Thyroid gland (tissue), 4 donors: ENCODE data around the gene CARD11. TPM values are rescaled to one million over a fixed set of nuclear protein-coding genes. Genes with fewer than 3 reads are reported as not detected.

Experiments
- DNase-seq, 2 donors: peaks; one replicate each; pipeline ENCODE4 v3.0.0-alpha.2; 2019
- H3K27ac ChIP-seq, 3 donors: fragments of 200-600 bp; sonication (generic); 1 replicate in 2 of 3; 2 replicates in 1 of 3; pipeline ENCODE4 v1.5.1; 2016 to 2019; ENCODE audit warnings: mild to moderate bottlenecking in 1 of 3, moderate library complexity in 1 of 3
- H3K27me3 ChIP-seq: fragments of 200-600 bp; sonication (generic); one replicate; pipeline ENCODE4 v1.5.1; 2019
- H3K36me3 ChIP-seq, 2 donors: fragments of 200-600 bp; sonication (generic); one replicate each; pipeline ENCODE4 v1.5.1; 2016 to 2019
- H3K4me1 ChIP-seq, 2 donors: fragments of 200-600 bp; sonication (generic); one replicate each; pipeline ENCODE4 v1.5.1; 2017 to 2019
- H3K4me3 ChIP-seq, 3 donors: fragments of 200-600 bp; sonication (generic); replicated peaks in 1 of 3; 1 replicate in 2 of 3; 2 replicates in 1 of 3; pipeline ENCODE4 v1.5.1; 2016; ENCODE audit warnings: mild to moderate bottlenecking in 1 of 3
- H3K9me3 ChIP-seq: fragments of 200-600 bp; sonication (generic); one replicate; pipeline ENCODE4 v1.5.1; 2017
- POLR2A ChIP-seq, 2 donors: fragments of 450-650 bp; IDR thresholded peaks; one replicate each; pipeline ENCODE4 v1.6.1; 2017; ENCODE audit warnings: antibody characterized with exemption in 2 of 2, mild to moderate bottlenecking in 2 of 2, moderate library complexity in 1 of 2
- WGBS, 2 donors: methylation state at CpG; one replicate each; pipeline ENCODE4 v1.1.5; 2017; 5-methylcytosine and 5-hydroxymethylcytosine counted together
- intact Hi-C: fragments of 100-400 bp; cut with DNase I; formaldehyde crosslinking; loops from one replicate; pipeline ENCODE4 v1.15.1; 2023
- total RNA-seq, 4 donors: library from RNA; depleted of rRNA; stranded (reverse); fragments of >200 nt; gene quantifications; one replicate each; pipeline ENCODE4 v1.2.3, GENCODE V29; 2016
- TF ChIP-seq, protein P1 (sequence below), 6 experiments: fragments of 200-600 bp in 3 of 6; fragments of 450-650 bp in 3 of 6; sonication (generic) in 3 of 6; IDR thresholded peaks; one replicate each; pipeline ENCODE4 v1.5.1; 2016 to 2019; ENCODE audit warnings: antibody characterized with exemption in 6 of 6, mild to moderate bottlenecking in 2 of 6, inconsistent platforms in 1 of 6, moderate library complexity in 1 of 6

The CARD11 gene
- total RNA-seq, 4 donors from 2014 or later: 0.45 to 7.7 (median 1.9) TPM

DNA sequence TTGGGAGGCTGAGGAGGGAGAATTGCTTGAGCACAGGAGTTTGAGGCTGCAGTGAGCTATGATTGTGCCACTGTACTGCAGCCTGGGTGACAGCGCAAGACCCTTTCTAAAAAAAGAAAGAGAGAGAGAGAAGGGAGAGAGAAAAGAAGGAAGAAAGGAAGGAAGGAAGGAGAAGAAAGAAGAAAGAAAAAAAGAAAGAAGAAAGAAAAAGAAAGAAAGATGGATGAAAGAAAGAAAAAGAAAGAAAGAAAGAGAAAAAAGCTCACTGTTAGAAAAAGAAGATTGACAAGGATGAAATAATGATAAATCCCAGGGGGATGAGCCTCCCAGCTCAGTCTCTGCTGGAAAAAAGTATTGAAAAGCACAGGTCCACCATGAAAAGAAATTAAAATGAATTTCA lies 22.8 kb upstream of the CARD11 start:
- Histone ChIP-seq H3K9me3 (no peaks in the 10 kb centered on the region), H3K27ac (no peak overlapping the region), H3K4me1 (no peaks in the 10 kb centered on the region), H3K36me3 (no peaks in the 10 kb centered on the region), H3K27me3 (no peaks in the 10 kb centered on the region), H3K4me3 (no peak overlapping the region)
- intact Hi-C loops: no loop called here
- DNase-seq: no peak
- TF ChIP-seq, protein P1, sequence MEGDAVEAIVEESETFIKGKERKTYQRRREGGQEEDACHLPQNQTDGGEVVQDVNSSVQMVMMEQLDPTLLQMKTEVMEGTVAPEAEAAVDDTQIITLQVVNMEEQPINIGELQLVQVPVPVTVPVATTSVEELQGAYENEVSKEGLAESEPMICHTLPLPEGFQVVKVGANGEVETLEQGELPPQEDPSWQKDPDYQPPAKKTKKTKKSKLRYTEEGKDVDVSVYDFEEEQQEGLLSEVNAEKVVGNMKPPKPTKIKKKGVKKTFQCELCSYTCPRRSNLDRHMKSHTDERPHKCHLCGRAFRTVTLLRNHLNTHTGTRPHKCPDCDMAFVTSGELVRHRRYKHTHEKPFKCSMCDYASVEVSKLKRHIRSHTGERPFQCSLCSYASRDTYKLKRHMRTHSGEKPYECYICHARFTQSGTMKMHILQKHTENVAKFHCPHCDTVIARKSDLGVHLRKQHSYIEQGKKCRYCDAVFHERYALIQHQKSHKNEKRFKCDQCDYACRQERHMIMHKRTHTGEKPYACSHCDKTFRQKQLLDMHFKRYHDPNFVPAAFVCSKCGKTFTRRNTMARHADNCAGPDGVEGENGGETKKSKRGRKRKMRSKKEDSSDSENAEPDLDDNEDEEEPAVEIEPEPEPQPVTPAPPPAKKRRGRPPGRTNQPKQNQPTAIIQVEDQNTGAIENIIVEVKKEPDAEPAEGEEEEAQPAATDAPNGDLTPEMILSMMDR (IDR thresholded peaks at IDR 0.05): no peak
- no peak for TF ChIP-seq POLR2A (IDR thresholded peaks at IDR 0.05)
- 97 to 100% methylated on average over 1 of the region's 1 CpG for WGBS, 2 donors

DNA sequence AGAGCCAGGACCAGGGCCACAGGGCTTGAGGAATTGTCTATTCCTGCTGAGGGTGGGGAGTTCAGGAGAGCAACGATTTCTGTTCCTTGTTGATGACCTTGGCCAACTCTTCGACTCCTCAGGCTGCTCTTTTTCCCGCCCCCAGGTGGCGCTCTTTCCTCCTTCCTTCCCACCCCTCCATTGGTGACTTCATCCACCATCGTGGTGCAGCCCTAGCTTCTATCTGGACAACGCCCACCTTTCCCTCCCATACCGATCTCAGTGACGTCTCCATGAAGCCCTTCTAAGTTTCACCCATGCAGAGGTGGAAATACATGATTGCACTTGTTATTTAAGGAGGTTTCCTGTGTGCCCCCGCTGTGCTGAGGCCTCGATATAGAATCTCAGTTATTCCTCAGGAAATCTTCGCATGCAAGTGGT lies 22.1 kb upstream of the CARD11 start:
- H3K36me3 ChIP-seq: no peaks in the 10 kb centered on the region
- H3K4me1 ChIP-seq: no peaks in the 10 kb centered on the region
- 37 to 44% methylated on average over 11 of the region's 11 CpGs for WGBS, 2 donors
- TF ChIP-seq POLR2A (IDR thresholded peaks at IDR 0.05): no peak
- TF ChIP-seq, protein P1 (IDR thresholded peaks at IDR 0.05): peak in 1 of 6 experiments; percentile 10
- H3K27ac ChIP-seq: no peak overlapping the region
- no peaks in the 10 kb centered on the region for H3K9me3 ChIP-seq
- DNase-seq: no peak
- intact Hi-C loops: no loop called here
- H3K27me3 ChIP-seq: no peaks in the 10 kb centered on the region
- no peak overlapping the region for H3K4me3 ChIP-seq

DNA sequence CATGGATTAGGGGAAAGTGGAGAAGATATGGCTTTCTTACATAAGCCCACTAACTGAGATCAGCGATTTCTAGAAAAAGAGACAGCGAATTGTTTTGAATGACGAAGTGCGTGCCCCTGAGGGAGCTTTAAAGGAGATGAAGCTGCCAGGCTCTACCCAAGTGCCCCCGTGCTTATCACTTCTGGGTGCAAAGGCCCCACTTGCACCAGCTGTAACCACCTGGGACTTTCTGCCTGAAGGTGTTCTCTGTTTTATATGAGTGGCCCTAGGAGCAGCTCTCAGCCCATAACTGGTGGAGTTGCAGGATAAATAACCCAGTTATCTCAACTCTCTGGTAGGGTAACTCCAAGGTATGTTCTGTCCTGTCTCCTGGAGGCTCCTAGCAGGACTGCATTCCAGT lies 20.4 kb upstream of the CARD11 start:
- no peak for DNase-seq
- no peak overlapping the region for H3K27ac ChIP-seq
- no peaks in the 10 kb centered on the region for H3K36me3 ChIP-seq
- no peaks in the 10 kb centered on the region for H3K4me1 ChIP-seq
- intact Hi-C loops: no loop called here
- WGBS, 2 donors: 72 to 73% methylated on average over 5 of the region's 5 CpGs
- no peak overlapping the region for H3K4me3 ChIP-seq
- no peak for TF ChIP-seq POLR2A (IDR thresholded peaks at IDR 0.05)
- TF ChIP-seq, protein P1 (IDR thresholded peaks at IDR 0.05): no peak
- no peaks in the 10 kb centered on the region for H3K9me3 ChIP-seq
- H3K27me3 ChIP-seq: no peaks in the 10 kb centered on the region

DNA sequence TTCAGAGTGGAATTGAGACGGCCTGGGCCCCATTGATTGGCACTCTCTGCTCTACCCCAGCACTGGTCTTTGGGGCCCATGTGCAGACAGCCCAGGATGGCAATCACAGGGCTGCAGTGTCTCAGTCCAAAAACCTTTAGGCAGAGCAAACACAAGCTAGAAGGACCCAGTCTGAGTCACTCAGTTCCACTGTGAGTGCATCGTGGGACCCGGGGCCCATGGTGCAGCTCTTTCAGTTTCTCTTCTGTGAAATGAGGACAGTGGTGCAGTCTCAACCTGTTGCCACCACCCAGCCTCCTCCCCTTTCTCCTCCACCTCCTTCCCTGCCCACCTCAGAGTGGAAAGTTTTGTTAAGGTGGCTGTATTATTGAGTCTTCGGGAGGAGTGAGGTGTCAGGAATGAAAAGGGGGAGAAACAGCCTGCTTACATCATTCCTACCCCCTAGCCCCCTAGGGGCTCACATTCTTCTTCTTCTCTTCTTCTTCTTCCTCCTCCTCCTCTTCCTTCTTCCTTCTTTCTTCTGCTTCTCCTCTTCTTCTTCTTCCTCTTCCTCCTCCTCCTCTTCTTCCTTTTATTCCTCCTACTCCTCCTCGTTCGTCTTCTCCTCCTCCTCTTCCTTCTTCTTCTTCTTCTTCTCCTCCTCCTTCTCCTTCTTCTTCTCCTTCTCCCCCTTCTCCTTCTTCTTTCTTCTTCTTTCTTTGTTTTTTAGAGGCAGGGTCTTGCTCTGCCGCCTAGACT lies 19.5 kb upstream of the CARD11 start:
- TF ChIP-seq POLR2A (IDR thresholded peaks at IDR 0.05): no peak
- TF ChIP-seq, protein P1 (IDR thresholded peaks at IDR 0.05): no peak
- 58 to 61% methylated on average over 7 of the region's 7 CpGs for WGBS, 2 donors
- no peak overlapping the region for H3K27ac ChIP-seq
- H3K27me3 ChIP-seq: no peaks in the 10 kb centered on the region
- H3K9me3 ChIP-seq: no peaks in the 10 kb centered on the region
- DNase-seq: no peak
- H3K4me1 ChIP-seq: no peaks in the 10 kb centered on the region
- H3K4me3 ChIP-seq: no peak overlapping the region
- intact Hi-C loops: no loop called here
- H3K36me3 ChIP-seq: no peaks in the 10 kb centered on the region

DNA sequence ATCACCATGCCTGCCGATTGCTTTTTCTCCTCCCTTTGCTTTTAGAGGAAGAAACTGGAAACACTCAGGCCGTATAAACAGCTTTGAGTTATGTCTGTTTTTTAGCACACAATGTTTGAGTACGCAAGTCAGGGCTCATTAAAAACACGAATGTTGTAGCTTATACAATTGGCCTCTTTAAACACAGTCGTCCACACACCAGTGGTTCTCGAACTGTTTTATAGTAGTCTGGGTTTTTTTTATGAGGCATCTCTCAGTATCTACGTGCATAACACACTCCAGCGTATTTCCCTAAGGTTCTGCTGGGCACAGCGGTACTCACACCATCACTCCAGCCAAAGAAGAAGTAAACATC lies 13.4 kb upstream of the CARD11 start:
- Histone ChIP-seq H3K4me1 (no peaks in the 10 kb centered on the region), H3K9me3 (no peaks in the 10 kb centered on the region), H3K36me3 (no peaks in the 10 kb centered on the region), H3K27me3 (no peaks in the 10 kb centered on the region), H3K27ac (no peak overlapping the region), H3K4me3 (no peak overlapping the region)
- DNase-seq: no peak
- TF ChIP-seq, protein P1 (IDR thresholded peaks at IDR 0.05): no peak
- TF ChIP-seq POLR2A (IDR thresholded peaks at IDR 0.05): no peak
- whole genome bisulfite sequencing, 2 donors: 19 to 30% methylated on average over 9 of the region's 9 CpGs
- intact Hi-C loops: no loop called here
